Measurements from ENCODE around the gene MAST2. TPM values are rescaled to one million over a fixed set of nuclear protein-coding genes. Genes with fewer than 3 reads are reported as not detected.
"Not testable (repeated sequence)": the region's sequence is repeated elsewhere in the genome, so short reads cannot be mapped to it uniquely, and the experiment has no call there.

Gene MAST2
- total and polyA plus RNA-seq, 2 experiments from 2014 or later, result 44.8 to 79.2 TPM

GRCh38 chr1:45857101-45857700 lies 53.8 kb downstream of the MAST2 start:
- TF ChIP-seq CTCF (IDR thresholded peaks at IDR 0.05; ENCODE audit: low read depth, low read length), result no peak
- no peak overlapping the region for H3K4me3 ChIP-seq
- H3K9me3 ChIP-seq (ENCODE audit: low read depth), result no peaks in the 10 kb centered on the region
- H3K36me3 ChIP-seq, result no peaks in the 10 kb centered on the region
- H3K27ac ChIP-seq, result no peak overlapping the region
- H3K27me3 ChIP-seq, result no peaks in the 10 kb centered on the region
- H3K4me1 ChIP-seq (ENCODE audit: low read depth), result no peaks in the 10 kb centered on the region
- DNase-seq (ENCODE audit: low read depth in 1 of 2, low spot score in 1 of 2), result no peak

GRCh38 chr1:45857755-45858492 lies 54.5 kb downstream of the MAST2 start:
- H3K9me3 ChIP-seq (ENCODE audit: low read depth); H3K4me3 ChIP-seq; H3K36me3 ChIP-seq; H3K27me3 ChIP-seq; H3K27ac ChIP-seq; H3K4me1 ChIP-seq (ENCODE audit: low read depth); DNase-seq (ENCODE audit: low read depth in 1 of 2, low spot score in 1 of 2): not testable (repeated sequence)

GRCh38 chr1:45859221-45859620 lies 55.8 kb downstream of the MAST2 start:
- no peak overlapping the region for H3K4me3 ChIP-seq
- no peak for TF ChIP-seq CTCF (IDR thresholded peaks at IDR 0.05; ENCODE audit: low read depth, low read length)
- no peak overlapping the region for H3K27ac ChIP-seq
- H3K27me3 ChIP-seq, result no peaks in the 10 kb centered on the region
- DNase-seq (ENCODE audit: low read depth in 1 of 2, low spot score in 1 of 2), result no peak
- no peaks in the 10 kb centered on the region for H3K9me3 ChIP-seq (ENCODE audit: low read depth)
- H3K4me1 ChIP-seq (ENCODE audit: low read depth), result peaks cover 11% of the 10 kb centered on the region
- H3K36me3 ChIP-seq, result no peaks in the 10 kb centered on the region

GRCh38 chr1:45862008-45862407 lies 58.6 kb downstream of the MAST2 start:
- Histone ChIP-seq H3K4me1 (ENCODE audit: low read depth) (peaks cover 17% of the 10 kb centered on the region), H3K27ac (no peak overlapping the region), H3K4me3 (no peak overlapping the region), H3K27me3 (no peaks in the 10 kb centered on the region), H3K9me3 (ENCODE audit: low read depth) (no peaks in the 10 kb centered on the region), H3K36me3 (no peaks in the 10 kb centered on the region)
- no peak for DNase-seq (ENCODE audit: low read depth in 1 of 2, low spot score in 1 of 2)
- no peak for TF ChIP-seq CTCF (IDR thresholded peaks at IDR 0.05; ENCODE audit: low read depth, low read length)

GRCh38 chr1:45863218-45863617 lies 59.8 kb downstream of the MAST2 start:
- TF ChIP-seq CTCF (IDR thresholded peaks at IDR 0.05; ENCODE audit: low read depth, low read length), result no peak
- no peaks in the 10 kb centered on the region for H3K27me3 ChIP-seq
- H3K27ac ChIP-seq, result no peak overlapping the region

More at GRCh38 chr1:45863218-45863617, 59.8 kb downstream of the MAST2 start:
- H3K4me3 ChIP-seq, result no peak overlapping the region
- DNase-seq (ENCODE audit: low read depth in 1 of 2, low spot score in 1 of 2), result no peak
- no peaks in the 10 kb centered on the region for H3K36me3 ChIP-seq
- H3K9me3 ChIP-seq (ENCODE audit: low read depth), result no peaks in the 10 kb centered on the region
- H3K4me1 ChIP-seq (ENCODE audit: low read depth), result peaks cover 17% of the 10 kb centered on the region

All from cardiac muscle cell (in vitro differentiated cells and primary cell).